ENCODE results near the gene BRK1. TPM values are rescaled to one million over a fixed set of nuclear protein-coding genes. Genes with fewer than 3 reads are reported as not detected.
A peak's percentile ranks its signal among the peaks of the same experiment; 100 is the strongest.

BRK1 gene
- total and polyA plus RNA-seq, 9 of the 15 experiments (the other 6 are each of a cell fraction or from before 2014, with no cell fraction given) = 105 to 634 (median 250) TPM

DNA sequence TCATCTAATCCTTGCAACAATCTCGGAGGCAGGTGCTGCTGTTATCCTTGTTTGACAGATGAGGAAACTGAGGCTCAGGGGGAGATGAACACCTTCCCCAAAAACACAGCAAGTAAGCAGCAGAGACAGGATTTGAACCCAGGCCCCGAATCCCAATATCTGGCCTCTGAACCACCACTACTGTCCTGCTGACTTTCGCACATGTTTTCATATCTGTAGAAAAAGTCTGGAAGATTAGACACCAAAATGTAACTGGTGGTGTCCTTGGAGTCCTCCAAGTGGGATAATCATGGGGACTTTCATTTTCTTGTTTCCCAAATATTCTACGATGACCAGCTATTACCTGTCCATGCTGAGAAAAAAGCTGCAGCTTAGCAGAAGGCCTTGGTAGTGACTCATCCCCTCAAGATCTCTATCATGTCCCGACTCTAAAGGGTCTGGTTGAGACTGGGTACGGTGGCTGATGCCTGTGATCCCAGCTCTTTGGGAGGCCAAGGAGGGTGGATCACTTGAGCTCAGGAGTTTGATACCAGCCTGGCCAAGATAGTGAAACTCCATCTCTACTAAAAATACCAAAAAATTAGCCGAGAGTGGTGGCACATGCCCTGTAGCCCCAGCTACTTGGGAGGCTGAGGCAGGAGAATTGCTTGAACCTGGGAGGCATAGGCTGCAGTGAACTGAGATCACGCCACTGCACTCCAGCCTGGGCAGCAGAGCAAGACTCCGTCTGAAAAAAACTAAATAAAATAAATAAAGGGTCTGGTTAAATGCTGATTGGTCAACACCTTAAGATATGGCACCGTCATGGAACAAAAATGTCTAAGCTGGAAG, 57.8 kb downstream of the BRK1 start (continued):
- TF ChIP-seq FOSL1 (tag; conservative IDR thresholded peaks at IDR 0.05) = peak; percentile 95
- peak; percentile 7 for TF ChIP-seq NEUROD1 (IDR thresholded peaks at IDR 0.05; ENCODE audit: borderline replicate concordance, low read depth, low read length, partially characterized antibody)
- TF ChIP-seq ARID1B (IDR thresholded peaks at IDR 0.05) = peak; percentile 80
- no peak for TF ChIP-seq GATAD2A (IDR thresholded peaks at IDR 0.05)
- TF ChIP-seq, protein P1, sequence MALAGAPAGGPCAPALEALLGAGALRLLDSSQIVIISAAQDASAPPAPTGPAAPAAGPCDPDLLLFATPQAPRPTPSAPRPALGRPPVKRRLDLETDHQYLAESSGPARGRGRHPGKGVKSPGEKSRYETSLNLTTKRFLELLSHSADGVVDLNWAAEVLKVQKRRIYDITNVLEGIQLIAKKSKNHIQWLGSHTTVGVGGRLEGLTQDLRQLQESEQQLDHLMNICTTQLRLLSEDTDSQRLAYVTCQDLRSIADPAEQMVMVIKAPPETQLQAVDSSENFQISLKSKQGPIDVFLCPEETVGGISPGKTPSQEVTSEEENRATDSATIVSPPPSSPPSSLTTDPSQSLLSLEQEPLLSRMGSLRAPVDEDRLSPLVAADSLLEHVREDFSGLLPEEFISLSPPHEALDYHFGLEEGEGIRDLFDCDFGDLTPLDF (CRISPR knock-in tag; IDR thresholded peaks at IDR 0.05) = no peak
- TF ChIP-seq JUN (IDR thresholded peaks at IDR 0.05; ENCODE audit: borderline replicate concordance, low read depth, low read length) = peak; percentile 94
- TF ChIP-seq JUN (CRISPR knock-in tag; IDR thresholded peaks at IDR 0.05; ENCODE audit: borderline replicate concordance) = peak; percentile 48; the same call in 1 of the 2 replicates
- peak; percentile 98 for TF ChIP-seq JUND (IDR thresholded peaks at IDR 0.05; ENCODE audit: borderline replicate concordance, low read depth, low read length)
- peak; percentile 96; the same call in 2 of the 3 replicates for TF ChIP-seq JUND (tag; IDR thresholded peaks at IDR 0.05; ENCODE audit: borderline replicate concordance, low read depth, low read length)
- no peak for TF ChIP-seq PTTG1 (tag; IDR thresholded peaks at IDR 0.05; ENCODE audit: low read depth)
- no peak for TF ChIP-seq TAF9B (IDR thresholded peaks at IDR 0.05; ENCODE audit: partially characterized antibody)
- TF ChIP-seq CTBP1 (IDR thresholded peaks at IDR 0.05; ENCODE audit: borderline replicate concordance) = peak; percentile 41
- TF ChIP-seq SMARCC2 (IDR thresholded peaks at IDR 0.05; ENCODE audit: low read depth) = peak; percentile 74; the same call in 1 of the 2 replicates
- TF ChIP-seq GATA2 (CRISPR knock-in tag; IDR thresholded peaks at IDR 0.05) = peak; percentile 69
- TF ChIP-seq, protein P2, sequence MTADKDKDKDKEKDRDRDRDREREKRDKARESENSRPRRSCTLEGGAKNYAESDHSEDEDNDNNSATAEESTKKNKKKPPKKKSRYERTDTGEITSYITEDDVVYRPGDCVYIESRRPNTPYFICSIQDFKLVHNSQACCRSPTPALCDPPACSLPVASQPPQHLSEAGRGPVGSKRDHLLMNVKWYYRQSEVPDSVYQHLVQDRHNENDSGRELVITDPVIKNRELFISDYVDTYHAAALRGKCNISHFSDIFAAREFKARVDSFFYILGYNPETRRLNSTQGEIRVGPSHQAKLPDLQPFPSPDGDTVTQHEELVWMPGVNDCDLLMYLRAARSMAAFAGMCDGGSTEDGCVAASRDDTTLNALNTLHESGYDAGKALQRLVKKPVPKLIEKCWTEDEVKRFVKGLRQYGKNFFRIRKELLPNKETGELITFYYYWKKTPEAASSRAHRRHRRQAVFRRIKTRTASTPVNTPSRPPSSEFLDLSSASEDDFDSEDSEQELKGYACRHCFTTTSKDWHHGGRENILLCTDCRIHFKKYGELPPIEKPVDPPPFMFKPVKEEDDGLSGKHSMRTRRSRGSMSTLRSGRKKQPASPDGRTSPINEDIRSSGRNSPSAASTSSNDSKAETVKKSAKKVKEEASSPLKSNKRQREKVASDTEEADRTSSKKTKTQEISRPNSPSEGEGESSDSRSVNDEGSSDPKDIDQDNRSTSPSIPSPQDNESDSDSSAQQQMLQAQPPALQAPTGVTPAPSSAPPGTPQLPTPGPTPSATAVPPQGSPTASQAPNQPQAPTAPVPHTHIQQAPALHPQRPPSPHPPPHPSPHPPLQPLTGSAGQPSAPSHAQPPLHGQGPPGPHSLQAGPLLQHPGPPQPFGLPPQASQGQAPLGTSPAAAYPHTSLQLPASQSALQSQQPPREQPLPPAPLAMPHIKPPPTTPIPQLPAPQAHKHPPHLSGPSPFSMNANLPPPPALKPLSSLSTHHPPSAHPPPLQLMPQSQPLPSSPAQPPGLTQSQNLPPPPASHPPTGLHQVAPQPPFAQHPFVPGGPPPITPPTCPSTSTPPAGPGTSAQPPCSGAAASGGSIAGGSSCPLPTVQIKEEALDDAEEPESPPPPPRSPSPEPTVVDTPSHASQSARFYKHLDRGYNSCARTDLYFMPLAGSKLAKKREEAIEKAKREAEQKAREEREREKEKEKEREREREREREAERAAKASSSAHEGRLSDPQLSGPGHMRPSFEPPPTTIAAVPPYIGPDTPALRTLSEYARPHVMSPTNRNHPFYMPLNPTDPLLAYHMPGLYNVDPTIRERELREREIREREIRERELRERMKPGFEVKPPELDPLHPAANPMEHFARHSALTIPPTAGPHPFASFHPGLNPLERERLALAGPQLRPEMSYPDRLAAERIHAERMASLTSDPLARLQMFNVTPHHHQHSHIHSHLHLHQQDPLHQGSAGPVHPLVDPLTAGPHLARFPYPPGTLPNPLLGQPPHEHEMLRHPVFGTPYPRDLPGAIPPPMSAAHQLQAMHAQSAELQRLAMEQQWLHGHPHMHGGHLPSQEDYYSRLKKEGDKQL (CRISPR knock-in tag; IDR thresholded peaks at IDR 0.05; ENCODE audit: borderline replicate concordance) = no peak
- TF ChIP-seq, protein P3, sequence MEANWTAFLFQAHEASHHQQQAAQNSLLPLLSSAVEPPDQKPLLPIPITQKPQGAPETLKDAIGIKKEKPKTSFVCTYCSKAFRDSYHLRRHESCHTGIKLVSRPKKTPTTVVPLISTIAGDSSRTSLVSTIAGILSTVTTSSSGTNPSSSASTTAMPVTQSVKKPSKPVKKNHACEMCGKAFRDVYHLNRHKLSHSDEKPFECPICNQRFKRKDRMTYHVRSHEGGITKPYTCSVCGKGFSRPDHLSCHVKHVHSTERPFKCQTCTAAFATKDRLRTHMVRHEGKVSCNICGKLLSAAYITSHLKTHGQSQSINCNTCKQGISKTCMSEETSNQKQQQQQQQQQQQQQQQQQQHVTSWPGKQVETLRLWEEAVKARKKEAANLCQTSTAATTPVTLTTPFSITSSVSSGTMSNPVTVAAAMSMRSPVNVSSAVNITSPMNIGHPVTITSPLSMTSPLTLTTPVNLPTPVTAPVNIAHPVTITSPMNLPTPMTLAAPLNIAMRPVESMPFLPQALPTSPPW (CRISPR knock-in tag; IDR thresholded peaks at IDR 0.05) = peak; percentile 3; the same call in 1 of the 2 replicates
- TF ChIP-seq EP400 (IDR thresholded peaks at IDR 0.05) = no peak
- no peak for TF ChIP-seq SMARCA5 (IDR thresholded peaks at IDR 0.05)
- peak; percentile 88 for TF ChIP-seq RBM25 (IDR thresholded peaks at IDR 0.05; ENCODE audit: low read depth, low read length, severe bottlenecking)
- peak; percentile 46; the same call in 1 of the 2 replicates for TF ChIP-seq TRIM28 (IDR thresholded peaks at IDR 0.05)

Measured in K562 (cell line).